Astrocyte of the spinal cord (primary cell): ENCODE measurements around the gene ENAM.

Experiments
- DNase-seq: peaks from one replicate; pipeline ENCODE4 v3.0.0; 2011; ENCODE audit warnings: low read depth, low spot score
- H3K4me3 ChIP-seq: 2 replicates; pipeline ENCODE4 v1.5.1; 2011; ENCODE audit warnings: low read depth, mild to moderate bottlenecking, low read length, moderate library complexity
- in situ Hi-C: cut with HindIII; loops from 2 replicates; pipeline ENCODE4 v1.10.0; 2017; ENCODE audit warnings: low sequenced_read_pairs
- TF ChIP-seq, protein P1 (sequence below): IDR thresholded peaks from 2 replicates; pipeline ENCODE4 v1.5.1; 2012; ENCODE audit warnings: low read depth, mild to moderate bottlenecking, low read length, inconsistent platforms

ENAM gene

GRCh38 chr4:70608324-70608723 lies 20.2 kb upstream of the ENAM start:
- in situ Hi-C loops: no loop called here
- TF ChIP-seq, protein P1, sequence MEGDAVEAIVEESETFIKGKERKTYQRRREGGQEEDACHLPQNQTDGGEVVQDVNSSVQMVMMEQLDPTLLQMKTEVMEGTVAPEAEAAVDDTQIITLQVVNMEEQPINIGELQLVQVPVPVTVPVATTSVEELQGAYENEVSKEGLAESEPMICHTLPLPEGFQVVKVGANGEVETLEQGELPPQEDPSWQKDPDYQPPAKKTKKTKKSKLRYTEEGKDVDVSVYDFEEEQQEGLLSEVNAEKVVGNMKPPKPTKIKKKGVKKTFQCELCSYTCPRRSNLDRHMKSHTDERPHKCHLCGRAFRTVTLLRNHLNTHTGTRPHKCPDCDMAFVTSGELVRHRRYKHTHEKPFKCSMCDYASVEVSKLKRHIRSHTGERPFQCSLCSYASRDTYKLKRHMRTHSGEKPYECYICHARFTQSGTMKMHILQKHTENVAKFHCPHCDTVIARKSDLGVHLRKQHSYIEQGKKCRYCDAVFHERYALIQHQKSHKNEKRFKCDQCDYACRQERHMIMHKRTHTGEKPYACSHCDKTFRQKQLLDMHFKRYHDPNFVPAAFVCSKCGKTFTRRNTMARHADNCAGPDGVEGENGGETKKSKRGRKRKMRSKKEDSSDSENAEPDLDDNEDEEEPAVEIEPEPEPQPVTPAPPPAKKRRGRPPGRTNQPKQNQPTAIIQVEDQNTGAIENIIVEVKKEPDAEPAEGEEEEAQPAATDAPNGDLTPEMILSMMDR: no peak

DNA sequence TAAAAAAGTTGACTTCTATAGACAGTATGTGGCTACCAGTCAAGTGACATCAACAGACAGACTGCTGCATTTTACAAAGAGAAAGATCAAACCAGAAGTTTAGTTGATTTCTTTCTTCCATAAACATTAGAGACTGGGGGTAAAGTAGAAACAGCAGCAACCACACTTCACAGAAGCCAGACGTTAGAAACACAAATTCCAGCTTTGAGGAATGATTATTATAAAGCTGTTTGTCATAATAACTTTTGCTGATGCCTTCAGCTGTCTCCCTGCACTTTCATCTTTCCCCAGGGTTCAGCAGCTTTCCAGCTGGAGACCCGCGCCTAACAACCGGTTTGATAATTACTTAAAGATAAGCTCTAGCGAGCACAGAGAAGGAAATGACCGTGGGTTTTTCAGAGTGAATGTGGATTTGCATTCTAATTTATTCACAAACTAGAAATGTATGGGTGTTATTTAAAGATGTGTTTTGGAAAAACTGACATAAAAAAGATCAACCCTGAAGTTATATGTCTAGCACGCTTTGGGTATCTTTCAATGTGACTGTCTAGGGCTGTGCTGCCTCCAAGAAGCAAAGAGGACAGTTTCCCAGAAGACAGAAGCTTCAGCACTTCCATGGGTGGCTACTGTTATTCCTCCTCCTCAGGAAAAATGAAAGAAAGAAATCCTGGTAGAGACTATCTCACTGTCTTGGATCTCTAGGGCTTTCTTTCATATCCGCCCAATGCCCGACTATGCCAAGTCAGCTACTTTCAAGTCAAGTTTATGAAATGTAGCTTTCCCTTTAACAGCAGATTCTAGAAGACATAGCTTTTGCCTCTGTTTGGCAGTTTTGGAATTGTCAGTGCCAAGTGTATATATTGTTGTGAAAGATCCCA lies 15.0 kb upstream of the ENAM start:
- no peak for DNase-seq
- TF ChIP-seq, protein P1: no peak
- H3K4me3 ChIP-seq: no peak overlapping the region
- in situ Hi-C loops: no loop called here

More at GRCh38 chr4:70608324-70608723, 20.2 kb upstream of the ENAM start:
- H3K4me3 ChIP-seq: no peak overlapping the region
- DNase-seq: no peak

GRCh38 chr4:70614184-70614555 lies 14.4 kb upstream of the ENAM start:
- no peak for DNase-seq
- TF ChIP-seq, protein P1: no peak
- H3K4me3 ChIP-seq: no peak overlapping the region
- in situ Hi-C loops: no loop called here

DNA sequence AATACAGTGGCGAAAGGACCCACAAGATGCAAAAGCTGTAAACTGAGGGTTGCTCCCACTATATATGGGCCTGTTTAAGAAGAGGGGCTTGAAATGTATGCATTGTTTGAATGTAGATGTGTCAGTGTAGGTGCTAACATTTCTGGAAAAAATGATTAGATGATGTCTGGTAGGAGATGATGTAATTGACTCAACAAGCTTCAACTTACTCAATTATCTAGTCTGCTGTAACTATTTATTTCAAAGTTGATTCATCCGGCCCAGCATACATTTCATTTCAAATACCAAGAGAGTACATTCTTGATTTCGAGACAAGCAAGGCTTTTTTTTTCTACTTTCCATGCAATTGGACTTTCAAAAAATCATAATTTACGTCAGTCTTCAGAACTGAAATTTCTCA lies 9.3 kb upstream of the ENAM start:
- H3K4me3 ChIP-seq: no peak overlapping the region
- TF ChIP-seq, protein P1: no peak
- in situ Hi-C loops: no loop called here
- DNase-seq: no peak

GRCh38 chr4:70619778-70620177 lies 8.8 kb upstream of the ENAM start:
- DNase-seq: no peak
- H3K4me3 ChIP-seq: no peak overlapping the region
- TF ChIP-seq, protein P1: no peak
- in situ Hi-C loops: no loop called here

DNA sequence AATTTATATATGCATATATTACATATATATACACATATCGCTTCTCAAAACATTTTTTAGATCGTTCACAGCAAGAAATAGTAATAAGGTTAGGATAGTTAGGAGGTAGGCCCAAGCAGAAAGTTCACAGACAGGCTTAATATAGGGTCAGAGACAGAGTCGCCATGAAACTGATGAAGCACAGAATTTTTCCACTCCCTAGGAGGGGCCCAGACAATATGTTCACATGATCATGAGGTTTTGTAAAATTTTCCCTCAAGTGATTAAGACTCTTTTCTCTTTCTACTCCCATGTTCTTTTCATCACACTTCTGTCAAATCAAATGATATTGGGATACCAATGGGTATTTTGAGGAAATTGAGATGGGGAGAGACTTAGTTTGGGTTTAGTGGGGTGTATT lies 5.2 kb upstream of the ENAM start:
- TF ChIP-seq, protein P1: no peak
- no peak for DNase-seq
- no peak overlapping the region for H3K4me3 ChIP-seq
- in situ Hi-C loops: no loop called here
